Tibial artery (tissue), 4 donors: ENCODE data around the gene TNFRSF1A.

ENCODE experiments used
- DNase-seq, 2 donors: peaks; one replicate each; pipeline ENCODE4 v3.0.0-alpha.2; 2019
- H3K27ac ChIP-seq, 2 donors: fragments of 200-600 bp; sonication (generic) in 1 of 2; 1 replicate in 1 of 2; 2 replicates in 1 of 2; pipeline ENCODE4 v1.5.1; 2018 to 2019; ENCODE audit warnings: mild to moderate bottlenecking in 1 of 2
- H3K27me3 ChIP-seq, 2 donors: fragments of 200-600 bp; sonication (generic) in 1 of 2; one replicate each; pipeline versions ENCODE4 v1.5.1 to v1.6.0; 2016 to 2019
- H3K36me3 ChIP-seq, 3 donors: fragments of 200-600 bp; sonication (generic) in 2 of 3; one replicate each; pipeline ENCODE4 v1.5.1; 2016 to 2019; ENCODE audit warnings: mild to moderate bottlenecking in 2 of 3
- H3K4me1 ChIP-seq, 4 donors: fragments of 200-600 bp; sonication (generic) in 2 of 4; 1 replicate in 3 of 4; 2 replicates in 1 of 4; pipeline ENCODE4 v1.5.1; 2016 to 2019
- H3K4me3 ChIP-seq, 2 donors: fragments of 200-600 bp; sonication (generic) in 1 of 2; 1 replicate in 1 of 2; 2 replicates in 1 of 2; pipeline ENCODE4 v1.5.1; 2018 to 2019; ENCODE audit warnings: mild to moderate bottlenecking in 2 of 2
- H3K9me3 ChIP-seq, 3 donors: fragments of 200-600 bp; sonication (generic) in 1 of 3; one replicate each; pipeline ENCODE4 v1.5.1; 2016 to 2019
- CTCF ChIP-seq, 2 experiments: fragments of 200-600 bp in 1 of 2; fragments of 450-650 bp in 1 of 2; IDR thresholded peaks; one replicate each; pipeline ENCODE4 v1.5.1; 2017 to 2019; ENCODE audit warnings: antibody characterized with exemption in 2 of 2, mild to moderate bottlenecking in 1 of 2, moderate library complexity in 1 of 2
- intact Hi-C: fragments of 100-400 bp; cut with DNase I; formaldehyde crosslinking; loops from one replicate; pipeline ENCODE4 v1.15.0; 2023; ENCODE audit warnings: low total_unique reads

TNFRSF1A gene

GRCh38 chr12:6327229-6328041 lies 14.4 kb downstream of the TNFRSF1A start:
- Histone ChIP-seq H3K9me3 (no peaks in the 10 kb centered on the region), H3K36me3 (peaks cover 42 to 53% (median 51%) of the 10 kb centered on the region in 3 donors), H3K4me3 (no peak overlapping the region), H3K27ac (peak overlapping the region; percentile 45 to 54), H3K4me1 (peaks cover 0 to 78% (median 55%) of the 10 kb centered on the region in 4 donors), H3K27me3 (no peaks in the 10 kb centered on the region)
- DNase-seq = no peak
- intact Hi-C loops = no loop called here
- TF ChIP-seq CTCF (IDR thresholded peaks at IDR 0.05) = no peak

- H3K36me3 ChIP-seq = peaks cover 35 to 44% (median 44%) of the 10 kb centered on the region in 3 donors
- peak; percentile 41 to 59 for TF ChIP-seq CTCF (IDR thresholded peaks at IDR 0.05)
- no peak overlapping the region for H3K4me3 ChIP-seq
- H3K27me3 ChIP-seq = no peaks in the 10 kb centered on the region
- peak overlapping the region; percentile 45 to 54 for H3K27ac ChIP-seq
- no peak for DNase-seq
- intact Hi-C loops = no loop called here
- peaks cover 0 to 78% (median 54%) of the 10 kb centered on the region in 4 donors for H3K4me1 ChIP-seq
- H3K9me3 ChIP-seq = no peaks in the 10 kb centered on the region
Observed at GRCh38 chr12:6326316-6327228, 15.3 kb downstream of the TNFRSF1A start.

GRCh38 chr12:6324936-6325750 lies 16.7 kb downstream of the TNFRSF1A start:
- intact Hi-C loops = no loop called here
- no peak for TF ChIP-seq CTCF (IDR thresholded peaks at IDR 0.05)
- peaks cover 0 to 64% (median 46%) of the 10 kb centered on the region in 4 donors for H3K4me1 ChIP-seq
- H3K27ac ChIP-seq = peak overlapping the region; percentile 75 to 76
- DNase-seq = no peak
- no peaks in the 10 kb centered on the region for H3K27me3 ChIP-seq
- no peaks in the 10 kb centered on the region for H3K9me3 ChIP-seq
- no peak overlapping the region for H3K4me3 ChIP-seq
- H3K36me3 ChIP-seq = peaks cover 21 to 30% (median 30%) of the 10 kb centered on the region in 3 donors

- Histone ChIP-seq H3K27ac (peak overlapping the region; percentile 75 to 76), H3K36me3 (peaks cover 11 to 20% (median 20%) of the 10 kb centered on the region in 3 donors), H3K9me3 (no peaks in the 10 kb centered on the region), H3K4me1 (peaks cover 0 to 56% (median 45%) of the 10 kb centered on the region in 4 donors), H3K4me3 (peak overlapping the region in 1 of 2 donors; percentile 22), H3K27me3 (no peaks in the 10 kb centered on the region)
- no peak for DNase-seq
- intact Hi-C loops = no loop called here
- no peak for TF ChIP-seq CTCF (IDR thresholded peaks at IDR 0.05)
Observed at GRCh38 chr12:6323995-6324711, 17.7 kb downstream of the TNFRSF1A start.
